Measurements from ENCODE around the gene RBM10. TPM values are rescaled to one million over a fixed set of nuclear protein-coding genes. Genes with fewer than 3 reads are reported as not detected.

RBM10 gene
- total RNA-seq, 2 donors from 2014 or later: 30.0 to 67.8 TPM

- Histone ChIP-seq H3K4me3 (no peak overlapping the region), H3K9ac (ENCODE audit: low read depth in 2 of 2, low read length in 2 of 2) (no peak overlapping the region), H3K4me1 (no peaks in the 10 kb centered on the region), H3K36me3 (no peaks in the 10 kb centered on the region), H3K9me3 (no peaks in the 10 kb centered on the region), H3K27me3 (peaks cover 4% of the 10 kb centered on the region), H3K27ac (no peak overlapping the region)
- no peak for DNase-seq
- TF ChIP-seq CTCF (IDR thresholded peaks at IDR 0.05): no peak
- intact Hi-C loops (cut with DNase I): no loop called here
These were observed 23.6 kb downstream of the RBM10 start for GRCh38 chrX:47168495-47169073.

DNA sequence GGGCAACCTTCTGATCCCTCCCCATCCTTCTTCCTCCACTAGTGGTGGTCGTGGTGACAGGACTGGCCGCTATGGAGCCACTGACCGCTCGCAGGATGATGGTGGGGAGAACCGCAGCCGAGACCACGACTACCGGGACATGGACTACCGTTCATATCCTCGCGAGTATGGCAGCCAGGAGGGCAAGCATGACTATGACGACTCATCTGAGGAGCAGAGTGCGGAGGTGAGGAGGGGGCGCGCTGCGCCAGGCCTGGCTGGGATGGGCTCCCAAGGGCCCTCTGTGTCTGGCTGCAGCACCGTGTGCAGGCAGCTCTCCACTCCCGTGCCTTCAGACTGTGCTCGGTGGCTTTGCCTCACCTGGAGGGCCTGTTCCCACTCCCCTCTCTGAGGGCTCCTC, 24.3 kb downstream of the RBM10 start:
- no peak for TF ChIP-seq CTCF (IDR thresholded peaks at IDR 0.05)
- Histone ChIP-seq H3K36me3 (no peaks in the 10 kb centered on the region), H3K9ac (ENCODE audit: low read depth in 2 of 2, low read length in 2 of 2) (no peak overlapping the region)

GRCh38 chrX:47169726-47170515, 24.9 kb downstream of the RBM10 start:
- H3K4me3 ChIP-seq: no peak overlapping the region
- peaks cover 4% of the 10 kb centered on the region for H3K27me3 ChIP-seq
- TF ChIP-seq CTCF (IDR thresholded peaks at IDR 0.05): no peak
- H3K9me3 ChIP-seq: no peaks in the 10 kb centered on the region
- H3K36me3 ChIP-seq: no peaks in the 10 kb centered on the region
- no peak overlapping the region for H3K27ac ChIP-seq
- no peak overlapping the region for H3K9ac ChIP-seq (ENCODE audit: low read depth in 2 of 2, low read length in 2 of 2)
- intact Hi-C loops (cut with DNase I): no loop called here
- H3K4me1 ChIP-seq: no peaks in the 10 kb centered on the region
- DNase-seq: no peak

More for the DNA sequence above, 24.3 kb downstream of the RBM10 start:
- Histone ChIP-seq H3K27me3 (peaks cover 4% of the 10 kb centered on the region), H3K9me3 (no peaks in the 10 kb centered on the region), H3K27ac (no peak overlapping the region), H3K4me1 (no peaks in the 10 kb centered on the region), H3K4me3 (no peak overlapping the region)
- DNase-seq: no peak
- intact Hi-C loops (cut with DNase I): no loop called here

DNA sequence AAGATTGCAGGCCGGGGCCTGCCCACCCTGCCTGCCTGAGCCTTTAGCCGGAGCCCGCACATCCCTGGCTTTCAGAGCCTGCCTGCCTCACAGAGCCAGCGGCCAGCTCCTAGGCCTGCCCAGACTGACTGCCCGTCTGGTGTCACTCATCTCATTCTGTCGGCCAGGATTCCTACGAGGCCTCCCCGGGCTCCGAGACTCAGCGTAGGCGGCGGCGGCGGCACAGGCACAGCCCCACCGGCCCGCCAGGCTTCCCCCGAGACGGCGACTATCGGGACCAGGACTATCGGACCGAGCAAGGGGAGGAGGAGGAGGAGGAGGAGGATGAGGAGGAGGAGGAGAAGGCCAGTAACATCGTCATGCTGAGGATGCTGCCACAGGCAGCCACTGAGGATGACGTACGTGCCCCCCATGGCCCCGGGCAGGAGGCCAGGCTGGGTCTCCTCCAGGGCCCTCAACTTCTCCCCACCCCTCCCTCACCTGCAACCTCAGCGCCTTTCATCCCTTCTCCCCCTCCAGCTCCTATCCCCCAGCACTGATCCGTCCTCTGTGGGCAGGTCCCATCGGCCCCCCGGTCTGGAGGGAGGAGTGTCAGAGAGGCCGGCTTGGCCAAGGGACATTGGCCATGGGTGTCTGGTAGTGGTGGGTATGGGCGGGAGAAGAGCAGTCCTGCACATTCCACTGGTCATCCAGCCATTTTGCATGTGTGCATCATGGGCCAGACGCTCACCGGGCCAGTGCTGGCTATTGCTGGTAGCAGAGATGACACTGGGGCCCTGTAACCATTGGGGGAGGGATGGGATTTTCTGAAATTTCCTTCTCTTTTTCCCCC, 26.1 kb downstream of the RBM10 start:
- no peak for TF ChIP-seq CTCF (IDR thresholded peaks at IDR 0.05)
- DNase-seq: no peak
- intact Hi-C loops (cut with DNase I): no loop called here
- Histone ChIP-seq H3K27me3 (peaks cover 4% of the 10 kb centered on the region), H3K9me3 (no peaks in the 10 kb centered on the region), H3K4me3 (no peak overlapping the region), H3K36me3 (no peaks in the 10 kb centered on the region), H3K9ac (ENCODE audit: low read depth in 2 of 2, low read length in 2 of 2) (no peak overlapping the region), H3K4me1 (no peaks in the 10 kb centered on the region), H3K27ac (no peak overlapping the region)

GRCh38 chrX:47171996-47172395, 27.0 kb downstream of the RBM10 start:
- Histone ChIP-seq H3K4me1 (no peaks in the 10 kb centered on the region), H3K36me3 (no peaks in the 10 kb centered on the region), H3K4me3 (no peak overlapping the region), H3K9me3 (no peaks in the 10 kb centered on the region), H3K27ac (no peak overlapping the region), H3K27me3 (peaks cover 4% of the 10 kb centered on the region), H3K9ac (ENCODE audit: low read depth in 2 of 2, low read length in 2 of 2) (no peak overlapping the region)
- TF ChIP-seq CTCF (IDR thresholded peaks at IDR 0.05): no peak
- intact Hi-C loops (cut with DNase I): no loop called here
- no peak for DNase-seq
